Measurements from ENCODE around the gene ABHD6.

GRCh38 chr3:58207954-58208353 is 29.6 kb upstream of the ABHD6 start:
- TF ChIP-seq POLR2A (IDR thresholded peaks at IDR 0.05) (no peak), CTCF (IDR thresholded peaks at IDR 0.05) (no peak)
